MM.1S (cell line): ENCODE measurements around the gene CKLF.

Experiments
- CTCF ChIP-seq: fragments of 300-600 bp; sonication (generic); IDR thresholded peaks from 2 replicates; pipeline ENCODE4 v1.5.1; 2016; ENCODE audit warnings: antibody characterized with exemption, low read length, mixed read lengths
- EZH2 ChIP-seq: fragments of 300-600 bp; sonication (generic); optimal IDR thresholded peaks from 2 replicates; pipeline ENCODE3; 2017; ENCODE audit warnings: low read depth, mild to moderate bottlenecking, antibody characterized with exemption, low read length, mixed read lengths
- EZH2phosphoT487 ChIP-seq: fragments of 300-600 bp; sonication (generic); IDR thresholded peaks from 2 replicates; pipeline ENCODE4 v1.6.1; 2018; ENCODE audit warnings: antibody characterized with exemption, low read length

GRCh38 chr16:66575060-66575459 lies 22.7 kb downstream of the CKLF start:
- no peak for TF ChIP-seq CTCF
- TF ChIP-seq EZH2phosphoT487, result no peak
- no peak for TF ChIP-seq EZH2
